Stimulated activated CD8-positive, alpha-beta memory T cell treated with anti-CD3 and anti-CD28 coated beads, Interleukin-7, amount 100 ng/mL, for 24 hours (primary cell): ENCODE data around the gene IKZF1.

ENCODE experiments used
- DNase-seq: peaks from one replicate; pipeline ENCODE4 v3.0.0-alpha.2; 2020; ENCODE audit warnings: low read depth

The IKZF1 gene

GRCh38 chr7:50376056-50376820 lies 71.7 kb downstream of the IKZF1 start:
- DNase-seq: no peak

- DNase-seq: no peak
These were observed 72.8 kb downstream of the IKZF1 start for GRCh38 chr7:50377356-50377755.

- DNase-seq: no peak
These were observed 74.6 kb downstream of the IKZF1 start for GRCh38 chr7:50379082-50379481.

- DNase-seq: no peak
These were observed 75.0 kb downstream of the IKZF1 start for GRCh38 chr7:50379539-50379938.

- DNase-seq: no peak
These were observed 77.9 kb downstream of the IKZF1 start for GRCh38 chr7:50382455-50382854.

GRCh38 chr7:50387351-50387750 lies 82.8 kb downstream of the IKZF1 start:
- no peak for DNase-seq

GRCh38 chr7:50389961-50390360 lies 85.4 kb downstream of the IKZF1 start:
- no peak for DNase-seq

GRCh38 chr7:50391386-50391785 lies 86.9 kb downstream of the IKZF1 start:
- no peak for DNase-seq

- DNase-seq: no peak
These were observed 88.6 kb downstream of the IKZF1 start for GRCh38 chr7:50393076-50393475.

- no peak for DNase-seq
These were observed 89.2 kb downstream of the IKZF1 start for GRCh38 chr7:50393547-50394252.

- no peak for DNase-seq
These were observed 89.8 kb downstream of the IKZF1 start for GRCh38 chr7:50394315-50394714.

- no peak for DNase-seq
These were observed 92.3 kb downstream of the IKZF1 start for GRCh38 chr7:50396856-50397255.

GRCh38 chr7:50397320-50397970 lies 92.9 kb downstream of the IKZF1 start:
- DNase-seq: no peak

GRCh38 chr7:50397971-50398324 lies 93.4 kb downstream of the IKZF1 start:
- DNase-seq: no peak

GRCh38 chr7:50399206-50399605 lies 94.7 kb downstream of the IKZF1 start:
- DNase-seq: no peak

GRCh38 chr7:50399635-50400034 lies 95.1 kb downstream of the IKZF1 start:
- DNase-seq: no peak

GRCh38 chr7:50400114-50400513 lies 95.6 kb downstream of the IKZF1 start:
- no peak for DNase-seq

GRCh38 chr7:50404392-50404791 lies 99.9 kb downstream of the IKZF1 start:
- no peak for DNase-seq

GRCh38 chr7:50405221-50405620 lies 100.7 kb downstream of the IKZF1 start:
- DNase-seq: no peak

- DNase-seq: no peak
These were observed 102.4 kb downstream of the IKZF1 start for GRCh38 chr7:50406935-50407334.

GRCh38 chr7:50409856-50410745 lies 105.6 kb downstream of the IKZF1 start:
- DNase-seq: no peak

GRCh38 chr7:50411332-50411731 lies 106.8 kb downstream of the IKZF1 start:
- DNase-seq: no peak
